DOHH2 (cell line): ENCODE data around the gene UNC5C.

Experiments
- H3F3A ChIP-seq: fragments of 200-600 bp; sonication (generic), shearing (Covaris generic); 2 replicates; pipeline ENCODE4 v1.6.0; 2016; ENCODE audit warnings: antibody characterized with exemption, mild to moderate bottlenecking; ENCODE audit not compliant: control insufficient read depth, insufficient read depth
- H3K27ac ChIP-seq: fragments of 200-600 bp; sonication (generic); 2 replicates; pipeline ENCODE4 v1.5.1; 2014; ENCODE audit warnings: low read depth, mild to moderate bottlenecking, low read length, moderate library complexity
- H3K27me3 ChIP-seq: fragments of 200-600 bp; sonication (generic); 2 replicates; pipeline ENCODE4 v1.6.1; 2014; ENCODE audit warnings: mild to moderate bottlenecking, low read length, mixed read lengths; ENCODE audit not compliant: control insufficient read depth
- H3K36me3 ChIP-seq: fragments of 200-600 bp; sonication (generic); 2 replicates; pipeline ENCODE4 v1.6.1; 2014; ENCODE audit warnings: mild to moderate bottlenecking, low read length, moderate library complexity, mixed read lengths; ENCODE audit not compliant: control insufficient read depth
- H3K4me1 ChIP-seq: fragments of 200-600 bp; sonication (generic); 2 replicates; pipeline ENCODE4 v1.6.1; 2014; ENCODE audit warnings: mild to moderate bottlenecking, low read length, mixed read lengths; ENCODE audit not compliant: control insufficient read depth
- H3K4me2 ChIP-seq: fragments of 200-600 bp; sonication (generic); 2 replicates; pipeline ENCODE4 v1.6.0; 2014; ENCODE audit warnings: mild to moderate bottlenecking, low read length, moderate library complexity
- H3K4me3 ChIP-seq: fragments of 200-600 bp; sonication (generic); 2 replicates; pipeline ENCODE4 v1.5.1; 2014; ENCODE audit warnings: mild to moderate bottlenecking, low read length, mixed read lengths
- H3K79me2 ChIP-seq: fragments of 200-600 bp; sonication (generic); 2 replicates; pipeline ENCODE4 v1.6.1; 2014; ENCODE audit warnings: mild to moderate bottlenecking, low read length, mixed read lengths; ENCODE audit not compliant: control insufficient read depth
- H3K9me2 ChIP-seq: fragments of 200-600 bp; sonication (generic); replicated peaks from 2 replicates; pipeline ENCODE4 v1.6.1; 2014; ENCODE audit warnings: mild to moderate bottlenecking, low read length, mixed read lengths; ENCODE audit not compliant: control insufficient read depth
- H3K9me3 ChIP-seq: fragments of 200-600 bp; sonication (generic); 2 replicates; pipeline ENCODE4 v1.6.1; 2014; ENCODE audit warnings: antibody characterized with exemption, low read length, mixed read lengths; ENCODE audit not compliant: control insufficient read depth, insufficient read depth
- H4K20me1 ChIP-seq: fragments of 200-600 bp; sonication (generic); 2 replicates; pipeline ENCODE4 v1.6.0; 2014; ENCODE audit warnings: low read depth, mild to moderate bottlenecking, antibody characterized with exemption, low read length, moderate library complexity; ENCODE audit not compliant: control insufficient read depth, insufficient read depth
- CTCF ChIP-seq: fragments of 200-600 bp; sonication (generic); IDR thresholded peaks from one replicate; pipeline ENCODE4 v1.5.1; 2014; ENCODE audit warnings: antibody characterized with exemption, mild to moderate bottlenecking, low read depth, low read length; ENCODE audit not compliant: poor library complexity, severe bottlenecking
- EZH2phosphoT487 ChIP-seq: fragments of 200-600 bp; sonication (generic); IDR thresholded peaks from 2 replicates; pipeline ENCODE4 v1.6.1; 2017; ENCODE audit warnings: borderline replicate concordance, mild to moderate bottlenecking, antibody characterized with exemption, low read length, moderate library complexity, mixed read lengths

Gene UNC5C

GRCh38 chr4:95361696-95361965, 187.1 kb downstream of the UNC5C start:
- Histone ChIP-seq H3K4me3 (no peak overlapping the region), H3K27me3 (no peaks in the 10 kb centered on the region), H3K9me2 (no peaks in the 10 kb centered on the region), H3K27ac (no peak overlapping the region), H3K79me2 (no peaks in the 10 kb centered on the region), H4K20me1 (no peaks in the 10 kb centered on the region), H3K4me2 (no peak overlapping the region), H3F3A (no peaks in the 10 kb centered on the region), H3K9me3 (no peaks in the 10 kb centered on the region), H3K36me3 (no peaks in the 10 kb centered on the region), H3K4me1 (no peaks in the 10 kb centered on the region)
- no peak for TF ChIP-seq EZH2phosphoT487
- no peak for TF ChIP-seq CTCF

GRCh38 chr4:95360906-95361695, 187.7 kb downstream of the UNC5C start:
- Histone ChIP-seq H3K27me3 (no peaks in the 10 kb centered on the region), H3K4me1 (no peaks in the 10 kb centered on the region), H3K4me2 (no peak overlapping the region), H3K79me2 (no peaks in the 10 kb centered on the region), H3K27ac (no peak overlapping the region), H3K9me3 (no peaks in the 10 kb centered on the region), H3K9me2 (no peaks in the 10 kb centered on the region), H3F3A (no peaks in the 10 kb centered on the region), H3K4me3 (no peak overlapping the region), H4K20me1 (no peaks in the 10 kb centered on the region), H3K36me3 (no peaks in the 10 kb centered on the region)
- TF ChIP-seq EZH2phosphoT487 (no peak), CTCF (no peak)

- no peaks in the 10 kb centered on the region for H3K27me3 ChIP-seq
- no peaks in the 10 kb centered on the region for H3K9me3 ChIP-seq
- H4K20me1 ChIP-seq = no peaks in the 10 kb centered on the region
- H3F3A ChIP-seq = no peaks in the 10 kb centered on the region
- no peak overlapping the region for H3K4me2 ChIP-seq
- H3K79me2 ChIP-seq = no peaks in the 10 kb centered on the region
- H3K4me3 ChIP-seq = no peak overlapping the region
- TF ChIP-seq EZH2phosphoT487 = no peak
- no peak for TF ChIP-seq CTCF
- no peaks in the 10 kb centered on the region for H3K9me2 ChIP-seq
- no peak overlapping the region for H3K27ac ChIP-seq
- no peaks in the 10 kb centered on the region for H3K36me3 ChIP-seq
- no peaks in the 10 kb centered on the region for H3K4me1 ChIP-seq
Observed at GRCh38 chr4:95360256-95360903, 188.4 kb downstream of the UNC5C start.
